ENCODE measurements around the gene CRYBG2.

The CRYBG2 gene

DNA sequence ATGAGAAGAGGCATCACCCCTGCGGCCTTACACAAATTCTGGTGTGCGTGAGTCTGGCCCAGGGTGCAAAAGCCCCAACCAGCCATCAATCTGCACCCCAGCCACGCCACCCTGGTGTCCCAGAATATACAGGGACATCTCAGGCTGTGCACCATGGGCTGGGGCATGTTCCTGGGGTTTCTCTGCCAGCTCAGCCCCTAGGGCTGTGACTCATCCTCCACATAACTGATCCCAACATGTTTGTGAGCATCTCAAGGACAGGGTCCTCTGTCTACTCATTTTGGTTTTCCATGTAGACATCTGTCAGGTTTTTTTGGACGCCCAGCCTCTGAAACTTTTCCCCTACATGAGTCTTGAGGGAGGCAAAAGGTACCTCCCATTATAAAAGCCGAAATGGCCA is 18.1 kb upstream of the CRYBG2 start:
- in situ Hi-C loops (cut with HindIII; ENCODE audit: low sequenced_read_pairs), result no loop called here

DNA sequence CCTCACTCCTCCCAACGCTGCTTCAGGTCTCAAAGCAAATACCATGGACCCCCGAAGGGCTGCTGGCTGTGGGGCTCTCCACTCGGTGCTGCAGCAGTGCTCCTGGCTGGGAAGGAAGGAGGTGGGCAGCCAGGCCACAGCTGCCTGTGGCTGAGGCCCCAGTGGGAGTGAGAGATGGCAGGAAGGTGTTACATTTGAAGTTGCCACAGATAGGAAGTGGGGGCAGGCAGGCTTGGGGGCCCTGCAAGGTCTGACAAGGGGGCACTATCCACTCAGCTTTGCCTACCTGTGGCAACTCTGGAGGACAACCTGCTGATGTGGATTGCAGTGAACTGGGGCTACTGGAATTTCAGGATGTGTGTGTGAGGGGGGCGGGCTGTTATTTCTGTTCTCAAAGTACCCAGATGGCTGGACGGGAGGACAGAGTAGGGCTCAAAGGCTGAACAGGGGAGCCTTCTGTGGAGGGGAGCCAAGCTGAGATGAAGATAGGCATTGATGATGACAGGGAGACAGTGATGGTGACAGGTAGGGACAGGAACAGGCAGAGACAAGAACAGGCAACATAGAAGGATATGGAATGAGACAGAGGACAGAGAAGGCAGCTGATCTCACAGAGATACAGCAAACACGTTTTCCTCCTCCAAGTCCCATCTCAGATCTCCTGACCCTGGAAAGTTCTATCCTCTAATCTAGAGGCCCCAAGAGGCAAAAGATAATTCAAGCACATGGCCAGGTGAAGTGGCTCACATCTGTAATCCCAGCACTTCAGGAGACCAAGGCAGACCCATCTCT is 16.9 kb upstream of the CRYBG2 start:
- in situ Hi-C loops (cut with HindIII; ENCODE audit: low sequenced_read_pairs), result no loop called here

- in situ Hi-C loops (cut with HindIII; ENCODE audit: low sequenced_read_pairs), result no loop called here
Measured at GRCh38 chr1:26368486-26368885, 14.6 kb upstream of the CRYBG2 start.

- in situ Hi-C loops (cut with HindIII; ENCODE audit: low sequenced_read_pairs), result no loop called here
Measured at GRCh38 chr1:26368006-26368405, 14.1 kb upstream of the CRYBG2 start.

DNA sequence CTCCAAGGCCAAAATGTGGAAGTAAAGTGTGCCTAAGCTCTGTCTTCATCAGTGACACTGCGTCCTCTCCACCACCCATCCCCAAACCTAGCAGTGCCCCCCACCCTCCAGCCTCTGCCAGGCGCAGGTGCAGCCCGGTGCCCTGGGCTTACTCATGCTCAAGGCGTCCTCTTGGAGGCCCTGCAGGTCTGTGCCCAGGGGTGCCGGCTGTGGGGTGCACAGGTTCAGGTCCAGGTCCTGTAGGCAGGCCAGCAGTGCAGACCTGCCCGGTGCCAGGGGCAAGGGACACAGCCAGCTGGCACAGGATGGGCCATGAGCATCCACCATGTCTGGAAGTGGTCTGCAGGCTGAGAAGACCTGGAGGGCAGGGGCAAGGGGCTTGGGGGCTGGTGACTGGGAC is 13.5 kb upstream of the CRYBG2 start:
- in situ Hi-C loops (cut with HindIII; ENCODE audit: low sequenced_read_pairs), result no loop called here

GRCh38 chr1:26364956-26365355 is 11.0 kb upstream of the CRYBG2 start:
- in situ Hi-C loops (cut with HindIII; ENCODE audit: low sequenced_read_pairs), result loop anchor here (5.0 kb wide), 1 partner anchor 93 kb away; no protein-coding TSS in a partner anchor

- in situ Hi-C loops (cut with HindIII; ENCODE audit: low sequenced_read_pairs), result loop anchor here (5.0 kb wide), 1 partner anchor 91 kb away; no protein-coding TSS in a partner anchor
Measured at GRCh38 chr1:26363549-26364448, 9.9 kb upstream of the CRYBG2 start.

GRCh38 chr1:26362331-26362730 is 8.4 kb upstream of the CRYBG2 start:
- in situ Hi-C loops (cut with HindIII; ENCODE audit: low sequenced_read_pairs), result loop anchor here (5.0 kb wide), 1 partner anchor 90 kb away; no protein-coding TSS in a partner anchor

DNA sequence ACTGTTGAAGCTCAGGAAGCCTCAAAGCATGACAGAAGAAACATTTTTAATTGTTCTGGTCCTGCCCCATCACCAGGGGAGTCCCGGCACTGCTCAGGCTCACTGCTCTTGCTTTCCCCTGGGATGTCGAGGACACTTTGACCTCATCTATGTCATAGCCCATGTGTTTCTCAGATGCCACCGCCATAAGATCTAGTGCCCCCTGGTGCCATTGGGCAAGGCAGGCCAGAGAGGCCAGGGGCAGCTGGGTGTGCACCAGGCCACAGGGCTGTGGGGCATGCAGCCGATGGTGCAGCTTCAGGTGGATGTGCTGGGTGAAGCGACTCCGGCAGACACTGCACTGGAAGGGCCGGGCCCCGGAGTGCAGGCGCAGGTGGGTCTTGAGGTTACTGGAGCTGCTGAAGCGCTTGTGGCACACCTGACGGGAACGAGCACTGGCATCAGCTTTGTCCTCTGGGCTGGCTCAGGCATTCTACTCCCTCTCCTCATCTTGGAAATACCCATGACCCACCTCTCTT is 7.7 kb upstream of the CRYBG2 start:
- in situ Hi-C loops (cut with HindIII; ENCODE audit: low sequenced_read_pairs), result loop anchor here (5.0 kb wide), 1 partner anchor 89 kb away; no protein-coding TSS in a partner anchor

GRCh38 chr1:26360807-26361604 is 7.1 kb upstream of the CRYBG2 start:
- in situ Hi-C loops (cut with HindIII; ENCODE audit: low sequenced_read_pairs), result loop anchor here (5.0 kb wide), 1 partner anchor 89 kb away; no protein-coding TSS in a partner anchor

DNA sequence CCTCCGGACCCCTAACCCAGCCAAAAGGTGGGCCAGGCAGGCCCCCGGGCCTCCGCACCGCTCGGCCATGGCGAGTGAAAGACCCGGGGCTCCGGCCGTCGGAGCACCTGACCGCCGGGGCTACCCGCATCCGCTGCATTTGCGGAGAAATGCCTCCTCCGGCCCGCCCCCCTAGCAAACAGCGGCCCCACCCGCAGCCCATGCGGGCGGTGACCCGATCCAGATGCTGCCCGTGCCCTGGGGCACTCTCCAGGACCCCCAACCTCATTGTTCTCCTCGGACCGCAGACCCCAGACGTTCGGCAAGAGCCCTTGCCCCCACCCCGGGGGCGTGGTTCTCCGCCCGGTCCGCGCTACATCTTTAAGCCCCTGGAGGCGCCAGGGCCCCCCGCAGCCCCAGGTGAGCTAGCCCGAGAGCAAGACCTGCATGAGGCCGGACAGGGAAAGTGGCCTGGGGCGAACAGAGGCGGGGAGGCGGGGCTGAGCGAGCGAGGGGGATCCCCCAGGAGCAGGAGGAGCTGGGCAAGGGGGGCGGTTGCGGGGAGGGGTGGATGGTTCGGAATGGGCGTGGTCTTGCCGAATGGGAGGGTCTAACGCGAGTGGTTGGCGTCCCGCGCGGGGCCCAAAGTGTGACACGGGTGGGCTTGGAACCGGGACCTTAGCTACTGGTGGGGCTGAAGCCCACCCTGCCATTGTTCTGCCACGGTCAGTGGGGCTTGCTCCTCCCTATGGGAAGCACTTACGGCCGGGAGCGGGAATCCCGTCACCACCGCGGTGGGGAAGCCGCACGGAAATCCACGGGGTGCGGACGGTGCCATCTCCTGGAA is 6.3 kb upstream of the CRYBG2 start:
- in situ Hi-C loops (cut with HindIII; ENCODE audit: low sequenced_read_pairs), result loop anchor here (5.0 kb wide), 1 partner anchor 88 kb away; no protein-coding TSS in a partner anchor

DNA sequence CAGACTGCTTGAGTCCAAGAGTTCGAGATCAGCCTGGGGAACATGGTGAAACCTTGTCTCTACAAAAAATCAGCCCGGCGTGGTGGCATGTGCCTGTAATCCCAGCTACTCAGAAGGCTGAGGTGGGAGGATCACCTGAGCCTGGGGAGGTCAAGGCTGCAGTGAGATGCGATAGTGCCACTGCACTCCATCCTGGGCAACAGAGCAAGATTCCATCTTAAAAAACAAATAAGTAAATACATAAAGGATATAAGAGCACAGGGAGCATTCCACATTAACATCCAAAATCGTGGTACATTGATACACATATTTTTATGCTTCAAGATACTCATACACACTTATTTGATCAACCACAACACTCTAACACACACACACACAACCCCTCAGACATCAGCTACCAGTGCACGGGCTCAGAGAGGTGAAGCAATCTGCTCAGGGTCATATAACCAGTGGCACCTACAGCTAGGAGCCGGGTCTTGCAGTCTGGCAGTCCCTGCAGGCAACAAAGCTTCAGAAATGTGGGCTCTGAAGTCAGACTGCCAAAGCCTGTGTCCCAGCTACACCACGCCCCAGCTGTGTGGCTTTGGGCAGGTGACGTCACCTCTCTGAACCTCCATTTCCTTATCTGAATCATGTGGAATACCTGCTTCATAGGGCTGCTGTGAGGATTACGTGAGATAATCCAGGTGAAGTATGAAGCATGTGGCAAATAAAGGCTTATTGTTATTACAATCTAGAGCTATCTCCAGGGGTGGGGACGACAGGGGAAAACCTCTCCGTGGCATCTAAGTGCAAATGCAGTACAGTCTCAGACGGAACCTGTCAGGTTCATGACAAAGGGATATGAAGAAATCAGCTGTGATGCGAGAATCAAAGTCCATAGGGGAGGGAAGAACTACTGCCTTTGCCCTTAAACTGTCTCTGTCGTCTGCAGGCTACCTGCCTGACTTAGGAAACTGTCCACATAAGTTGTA is 4.8 kb upstream of the CRYBG2 start:
- in situ Hi-C loops (cut with HindIII; ENCODE audit: low sequenced_read_pairs), result no loop called here

DNA sequence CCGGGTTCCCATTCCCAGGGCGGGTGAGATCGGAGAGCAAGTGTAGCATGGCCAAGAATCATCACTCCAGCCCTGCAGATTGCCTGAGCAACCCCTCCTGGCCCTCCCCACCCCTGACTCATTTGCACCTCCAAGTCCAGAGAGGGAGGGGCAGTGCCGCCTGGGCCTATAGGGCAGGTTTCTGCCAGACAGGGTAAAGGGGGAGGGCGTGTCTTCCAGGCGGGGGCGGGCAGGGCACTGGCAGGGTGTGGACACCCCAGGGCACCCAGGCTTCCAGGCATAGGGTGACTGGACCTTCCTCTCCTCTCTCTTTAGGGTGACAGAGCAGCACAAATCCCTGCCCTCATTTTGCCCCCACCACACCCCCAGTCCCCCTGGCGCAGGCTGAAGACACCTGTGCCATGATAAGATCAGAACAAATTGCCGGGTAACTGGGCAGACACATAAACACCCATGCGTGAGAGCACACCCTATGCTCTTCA is 3.2 kb upstream of the CRYBG2 start:
- in situ Hi-C loops (cut with HindIII; ENCODE audit: low sequenced_read_pairs), result no loop called here

GRCh38 chr1:26356106-26356505 is 2.2 kb upstream of the CRYBG2 start:
- in situ Hi-C loops (cut with HindIII; ENCODE audit: low sequenced_read_pairs), result no loop called here

DNA sequence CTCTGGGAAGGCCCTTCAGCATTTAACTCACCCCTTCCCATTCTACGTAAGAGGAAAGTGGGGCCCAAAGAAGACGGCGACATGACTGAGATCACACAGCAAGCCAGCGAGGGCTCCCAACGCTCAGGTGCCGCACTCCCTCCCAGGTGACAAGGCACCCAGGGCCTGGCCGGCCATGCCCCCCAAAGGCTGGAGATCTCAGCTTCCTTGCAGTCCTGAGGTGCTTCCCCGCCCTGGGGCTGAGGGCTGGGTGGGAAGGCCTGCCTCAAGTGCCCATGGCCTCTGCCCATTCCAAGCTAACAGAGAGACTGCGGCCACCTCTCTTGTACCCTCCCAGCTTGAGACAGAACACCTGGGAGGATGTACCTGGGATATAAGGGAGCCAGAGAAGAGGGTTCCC is 1.0 kb upstream of the CRYBG2 start:
- in situ Hi-C loops (cut with HindIII; ENCODE audit: low sequenced_read_pairs), result no loop called here

DNA sequence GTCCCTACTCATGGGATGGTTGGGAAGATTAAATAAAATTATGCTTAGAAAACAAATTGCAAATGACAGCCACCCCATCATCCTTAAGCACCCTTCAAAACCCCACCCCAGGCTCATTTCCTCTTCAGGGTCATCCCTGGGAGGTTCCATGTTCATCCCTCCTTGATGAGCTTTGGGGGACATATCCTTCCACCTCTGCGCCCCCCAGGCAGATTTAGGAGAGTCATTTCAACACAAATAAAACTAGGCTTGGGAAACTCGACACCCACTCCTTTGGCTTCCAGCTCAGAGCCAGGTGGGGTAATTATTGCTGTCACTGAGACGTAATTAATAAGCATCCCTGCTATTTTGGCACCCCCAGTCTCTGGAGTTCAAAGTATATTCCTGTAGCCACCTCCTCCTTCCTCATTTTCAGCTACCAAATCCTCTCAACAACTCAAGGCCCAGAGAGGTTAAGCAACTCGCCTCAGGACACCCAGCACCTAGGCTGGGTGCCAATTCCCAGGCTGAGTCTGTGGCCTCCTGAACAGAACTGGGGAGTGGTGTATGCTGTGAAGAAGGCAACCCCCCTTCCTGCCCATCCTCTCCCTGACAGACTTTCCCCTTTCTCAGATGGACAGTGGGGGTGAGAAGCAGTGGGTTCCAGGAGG is 595 bp downstream of the CRYBG2 start:
- in situ Hi-C loops (cut with HindIII; ENCODE audit: low sequenced_read_pairs), result no loop called here

- in situ Hi-C loops (cut with HindIII; ENCODE audit: low sequenced_read_pairs), result no loop called here
Measured at GRCh38 chr1:26352338-26352679, 1.6 kb downstream of the CRYBG2 start.

Measured in endothelial cell of hepatic sinusoid (primary cell).